Measurements from ENCODE around the gene LRRC31.

The LRRC31 gene

GRCh38 chr3:169813278-169813677, 56.5 kb downstream of the LRRC31 start:
- DNase-seq (ENCODE audit: low read depth): no peak

GRCh38 chr3:169812332-169813235, 57.2 kb downstream of the LRRC31 start, which contains the start of the genes LRRC34 and LRRIQ4:
LRRC34 (minus strand) TSS chr3:169812904; CDS start chr3:169812548, 356 bp downstream.
LRRIQ4 (plus strand) TSS chr3:169812870; CDS start chr3:169821922, 9,052 bp downstream.
- peak; percentile 78 for DNase-seq (ENCODE audit: low read depth)

- DNase-seq (ENCODE audit: low read depth): peak; percentile 66
These were observed 58.0 kb downstream of the LRRC31 start for GRCh38 chr3:169811631-169812331.

DNA sequence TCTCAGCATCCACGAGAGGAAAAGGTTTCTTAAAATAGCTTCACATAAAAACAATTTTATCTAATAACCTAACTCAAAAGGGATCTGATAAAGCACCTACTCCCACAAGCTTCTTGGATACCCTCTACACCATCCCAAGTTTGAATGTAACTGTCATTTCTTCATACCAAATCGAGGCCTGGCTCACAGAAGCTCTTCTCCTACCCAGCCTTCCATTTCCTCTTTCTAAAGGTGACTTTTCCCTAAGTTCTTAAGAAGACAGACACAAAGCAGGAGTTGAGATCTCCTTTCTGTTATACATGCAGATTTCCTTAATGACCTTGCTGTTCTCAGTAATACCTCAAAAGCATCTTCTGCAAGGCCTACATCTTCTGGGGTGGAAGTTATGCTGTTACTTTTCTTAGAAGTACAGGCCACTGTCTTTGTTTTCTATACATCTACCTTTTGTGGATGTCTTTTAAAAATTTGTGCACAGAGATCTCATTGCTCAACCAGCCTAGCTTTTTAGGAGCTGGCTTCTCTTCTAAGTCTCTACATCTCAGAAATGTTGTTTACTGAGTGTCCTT, 60.4 kb downstream of the LRRC31 start:
- DNase-seq (ENCODE audit: low read depth): no peak

DNA sequence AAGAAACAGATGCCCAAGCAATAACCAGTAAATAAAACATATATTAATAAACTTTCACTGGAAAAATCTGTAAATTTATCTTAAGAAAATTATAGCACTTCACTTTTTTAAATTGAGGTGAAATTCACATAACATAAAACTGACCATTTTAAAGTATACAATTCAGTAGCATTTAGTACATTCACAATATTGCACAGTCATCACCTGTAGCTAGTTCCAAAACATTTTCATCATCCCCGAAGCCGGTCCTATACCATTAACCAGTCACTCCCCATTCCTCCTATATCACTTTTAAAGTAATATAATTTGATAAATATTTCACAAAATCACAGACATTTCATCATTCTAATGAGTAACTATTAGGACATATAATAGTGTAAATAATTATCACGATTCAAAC, 65.1 kb downstream of the LRRC31 start:
- no peak for DNase-seq (ENCODE audit: low read depth)

DNA sequence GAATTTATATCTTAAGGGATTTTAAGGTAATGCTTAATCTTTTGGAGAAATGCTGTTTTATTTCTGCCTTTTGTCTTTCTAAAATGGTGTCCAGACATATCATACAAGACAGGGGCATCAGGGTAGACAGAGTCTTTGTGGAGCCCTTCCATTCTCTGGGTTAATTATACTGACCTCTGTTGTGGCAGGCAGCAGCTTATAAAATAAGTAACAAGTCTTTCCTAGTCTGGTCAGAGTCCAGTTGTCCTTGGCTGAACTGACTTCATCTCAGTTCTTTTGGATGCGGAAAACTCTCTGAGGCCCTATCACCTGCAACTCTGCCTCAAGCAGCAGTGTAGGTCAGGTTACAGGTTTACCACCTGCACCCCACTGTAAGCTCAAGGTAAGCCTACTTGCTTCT, 77.4 kb downstream of the LRRC31 start:
- no peak for DNase-seq (ENCODE audit: low read depth)

DNA sequence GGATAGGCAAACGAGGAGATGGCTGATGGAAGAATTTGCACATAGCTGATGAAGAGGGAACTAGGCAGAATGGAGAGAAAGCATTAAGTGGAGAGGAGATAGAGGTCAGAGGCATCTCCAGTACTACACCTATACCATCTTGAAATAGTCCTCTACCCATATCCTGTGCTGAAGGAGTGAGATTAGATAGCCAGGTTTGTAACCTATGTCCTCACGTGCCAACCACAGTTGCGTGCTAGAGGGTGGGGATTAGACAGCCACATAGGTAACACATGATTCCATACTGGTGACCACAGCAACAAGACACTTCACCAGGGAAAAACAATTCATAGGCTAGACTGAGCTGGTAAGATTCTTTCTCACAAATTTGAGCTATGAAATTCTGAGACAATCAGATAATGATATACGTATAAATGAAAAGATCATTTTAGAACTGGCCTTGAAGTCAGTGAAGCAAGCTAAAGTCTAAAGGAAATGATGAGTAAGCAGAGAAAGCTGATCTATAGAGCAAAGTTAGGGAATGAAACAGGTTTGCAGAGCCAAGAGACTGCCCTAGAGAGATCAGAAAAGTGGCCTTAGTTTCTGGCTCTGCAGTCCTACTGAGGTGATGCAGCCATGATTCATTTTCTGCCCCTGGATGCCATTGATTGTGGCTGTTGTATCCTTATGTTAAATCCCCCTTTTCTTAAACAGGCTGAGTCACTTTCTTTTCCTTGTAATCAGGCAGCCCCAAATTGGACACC, 78.9 kb downstream of the LRRC31 start:
- peak; percentile 18 for DNase-seq (ENCODE audit: low read depth)

DNA sequence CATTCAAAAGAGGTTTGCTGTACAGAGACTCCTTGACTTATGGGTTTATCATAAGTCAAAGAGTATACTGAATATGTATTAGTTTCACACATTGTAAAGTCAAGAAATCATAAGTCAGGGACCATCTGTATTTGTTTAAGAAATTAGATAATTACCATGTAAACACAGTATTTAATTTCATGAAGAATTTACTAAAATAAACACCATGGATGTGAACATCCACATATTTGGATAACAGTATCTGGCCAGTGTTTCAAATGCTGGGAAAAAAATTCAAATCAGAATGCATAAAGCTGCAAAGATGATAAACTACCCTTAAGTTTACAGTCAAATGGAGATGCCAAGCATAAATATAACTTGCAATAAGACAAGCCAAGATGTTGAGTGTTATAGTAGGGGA, 79.5 kb downstream of the LRRC31 start:
- peak; percentile 47 for DNase-seq (ENCODE audit: low read depth)
